OCI-M2 (cell line): ENCODE data around the gene AARSD1.
"Not testable (repeated sequence)": the region's sequence is repeated elsewhere in the genome, so short reads cannot be mapped to it uniquely, and the experiment has no call there.

Experiments used
- DNase-seq: peaks from one replicate; lab custom pipeline; 2025; ENCODE audit not compliant: unreplicated experiment; lab: John Stamatoyannopoulos, UW

Gene AARSD1

GRCh38 chr17:42982266-42982665 is 18.0 kb upstream of the AARSD1 start:
- no peak for DNase-seq

- DNase-seq = no peak
These were observed 16.6 kb upstream of the AARSD1 start for GRCh38 chr17:42980766-42981397.

DNA sequence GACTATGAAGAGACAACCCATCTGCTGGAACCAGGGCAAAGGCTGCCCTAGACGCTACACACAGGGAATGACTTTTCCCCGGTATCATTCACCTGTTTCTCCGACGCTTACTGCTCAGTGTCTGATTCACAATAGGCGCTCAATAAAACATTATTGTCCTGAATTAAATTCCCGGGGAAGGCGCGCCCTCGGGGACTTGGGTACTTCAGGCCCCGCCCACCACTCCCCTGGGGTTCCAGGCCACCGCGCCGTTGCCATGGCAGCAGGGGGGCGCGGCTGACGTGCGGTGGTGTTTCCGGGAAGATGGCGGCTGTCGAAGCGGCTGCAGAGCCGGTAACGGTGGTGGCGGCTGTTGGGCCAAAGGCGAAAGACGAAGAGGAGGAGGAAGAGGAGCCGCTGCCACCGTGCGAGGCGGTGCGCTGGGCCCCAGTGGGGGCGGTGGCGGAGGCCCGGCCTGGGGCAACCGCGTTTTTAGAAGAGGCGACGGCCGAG is 16.1 kb upstream of the AARSD1 start, which contains the start of gene RUNDC1:
Gene RUNDC1, plus strand, starts transcription at position 292 of the 492 bp plus-strand sequence. Its CDS starts 12 bp downstream, at position 304.
- no peak for DNase-seq

- DNase-seq = no peak
These were observed 15.4 kb upstream of the AARSD1 start, which contains the start of gene PTGES3L for GRCh38 chr17:42979511-42980273. PTGES3L (minus strand) TSS chr17:42980080; CDS start chr17:42980053, 27 bp downstream.

GRCh38 chr17:42975701-42976100 is 11.4 kb upstream of the AARSD1 start:
- DNase-seq = not testable (repeated sequence)

DNA sequence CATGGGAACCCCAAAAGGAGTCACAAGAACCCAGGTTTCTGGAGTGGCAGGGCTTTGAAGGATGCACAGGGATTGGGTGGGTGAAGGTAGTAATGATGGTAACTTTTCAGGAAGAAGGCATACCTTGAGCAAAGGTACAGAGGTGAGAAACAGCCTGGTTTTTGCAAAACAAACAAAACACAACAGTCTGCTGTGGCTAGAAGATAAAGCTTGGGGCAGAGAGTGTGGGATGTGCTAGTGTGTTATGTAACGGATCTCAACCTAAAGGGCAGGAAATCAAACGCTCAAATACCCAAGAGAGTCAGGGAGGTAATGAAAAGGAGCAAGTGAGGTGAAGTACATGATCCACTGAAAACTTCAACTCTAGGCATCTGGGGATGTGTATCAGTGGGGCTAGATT is 11.0 kb upstream of the AARSD1 start:
- no peak for DNase-seq

GRCh38 chr17:42973323-42973722 is 9.1 kb upstream of the AARSD1 start:
- DNase-seq = not testable (repeated sequence)

DNA sequence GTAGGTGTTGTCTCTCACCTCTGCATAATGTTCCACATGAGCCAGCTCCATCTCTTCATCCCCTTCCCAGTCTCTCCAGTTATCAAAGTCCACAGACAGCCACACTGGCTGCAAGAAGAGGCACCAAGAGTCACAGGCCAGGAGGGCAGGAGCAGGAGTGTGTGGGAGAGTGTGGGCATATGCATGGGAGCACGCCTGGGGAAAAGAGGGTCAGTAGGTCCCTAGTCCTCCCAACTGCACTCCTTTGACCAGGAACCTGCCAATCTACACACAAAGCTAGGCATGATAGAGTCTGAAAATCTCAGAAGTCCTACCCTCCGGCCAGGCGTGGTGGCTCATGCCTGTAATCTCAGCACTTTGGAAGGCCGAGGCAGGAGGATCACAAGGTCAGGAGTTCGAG is 7.3 kb upstream of the AARSD1 start:
- DNase-seq = no peak

DNA sequence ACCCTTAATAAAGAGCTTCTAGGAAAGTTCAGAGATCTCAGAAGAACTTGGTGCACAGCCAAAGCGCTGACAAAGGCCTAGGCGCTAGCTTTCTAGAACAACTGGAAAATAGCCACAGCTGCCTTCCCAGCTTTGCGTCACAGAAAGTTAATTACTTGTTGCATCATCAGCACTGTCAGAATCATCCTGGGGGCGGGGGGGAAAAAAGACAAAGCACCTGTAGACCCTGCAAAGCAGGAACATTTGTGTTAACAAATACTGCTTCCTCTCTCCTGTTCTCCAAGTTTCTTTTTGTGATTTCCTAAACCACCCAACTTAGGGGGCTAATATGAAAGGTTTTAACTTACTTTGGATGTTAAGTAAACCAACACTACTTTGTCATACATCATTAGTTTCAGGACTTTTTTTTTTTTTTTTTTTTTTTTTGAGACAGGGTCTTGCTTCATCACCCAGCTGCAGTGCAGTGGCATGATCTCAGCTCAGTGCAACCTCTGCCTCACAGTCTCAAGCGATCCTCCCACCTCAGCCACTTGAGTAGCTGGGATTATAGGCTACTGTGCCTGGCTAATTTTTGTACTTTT is 4.8 kb upstream of the AARSD1 start:
- no peak for DNase-seq

GRCh38 chr17:42967925-42968324 is 3.7 kb upstream of the AARSD1 start:
- DNase-seq = no peak

DNA sequence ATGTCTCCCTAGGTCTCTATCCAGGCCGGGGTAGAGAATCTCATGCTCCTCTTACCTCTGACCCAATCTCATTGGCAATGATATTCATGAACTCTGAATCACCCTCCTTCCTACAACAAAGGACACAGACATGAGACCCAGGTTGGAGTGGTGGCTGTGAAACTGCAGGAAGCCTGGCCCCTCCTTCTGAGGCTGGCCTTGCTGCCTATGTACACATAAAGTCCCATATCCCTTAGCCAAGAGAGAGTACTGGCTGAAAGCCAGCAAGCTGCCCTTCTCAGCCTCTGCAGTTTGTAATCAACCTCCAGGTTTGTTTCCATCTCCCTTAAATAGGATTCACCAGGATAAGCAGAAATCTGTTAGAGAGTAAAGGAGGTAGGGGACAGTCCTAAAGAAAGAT is 10.6 kb downstream of the AARSD1 start:
- DNase-seq = no peak

DNA sequence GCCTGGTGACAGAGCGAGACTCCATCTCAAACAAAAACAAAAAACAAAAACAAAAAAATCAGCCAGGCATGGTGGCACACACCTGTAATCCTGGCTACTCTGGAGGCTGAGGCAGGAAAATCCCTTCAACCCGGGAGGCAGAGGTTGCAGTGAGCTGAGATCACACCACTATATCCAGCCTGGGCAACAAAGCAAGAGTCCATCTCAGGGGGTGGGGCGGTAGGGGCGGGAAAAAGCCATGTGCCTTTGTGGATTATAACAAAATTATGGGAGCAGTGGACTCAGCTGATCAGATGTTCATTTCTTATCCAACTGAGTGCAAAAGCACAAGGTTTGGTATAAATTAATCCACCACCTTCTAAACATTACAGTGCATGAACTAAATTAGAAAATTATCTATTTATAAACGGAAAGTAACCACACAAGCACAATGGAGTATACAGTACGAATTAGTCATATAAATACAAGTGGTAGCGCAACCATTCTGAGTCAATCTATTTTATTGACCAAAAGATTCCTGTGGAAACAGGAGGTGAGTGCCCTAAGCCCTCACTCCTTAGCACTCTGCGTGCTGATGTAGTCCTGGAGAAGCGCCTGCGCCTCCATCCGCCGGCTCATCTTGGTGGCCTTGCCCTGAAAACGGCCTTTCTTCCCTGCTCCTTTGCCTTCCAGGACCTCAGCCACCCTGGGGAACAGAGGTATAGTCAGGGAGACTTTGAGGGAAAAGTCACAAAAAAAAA is 14.0 kb downstream of the AARSD1 start:
- DNase-seq = no peak

- no peak for DNase-seq
These were observed 17.4 kb downstream of the AARSD1 start for GRCh38 chr17:42946812-42947211.

DNA sequence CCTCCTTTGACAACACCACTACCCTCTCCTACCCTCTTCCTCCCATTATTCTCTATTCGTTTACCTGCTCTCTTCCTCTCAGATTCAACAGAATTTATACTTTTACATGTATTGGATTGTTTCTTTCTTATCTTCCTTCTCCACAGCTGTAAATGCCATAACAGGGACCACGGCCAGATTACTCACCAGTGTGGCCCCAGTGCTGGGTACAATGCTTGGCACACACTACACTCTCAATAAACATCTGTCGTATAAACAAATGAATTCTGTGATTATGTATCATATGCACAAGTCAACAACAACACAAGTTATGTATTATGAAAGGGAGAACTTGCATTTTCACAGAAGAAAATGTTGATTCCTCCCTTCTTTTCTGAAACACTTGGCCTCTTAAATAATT is 20.0 kb downstream of the AARSD1 start:
- DNase-seq = no peak

DNA sequence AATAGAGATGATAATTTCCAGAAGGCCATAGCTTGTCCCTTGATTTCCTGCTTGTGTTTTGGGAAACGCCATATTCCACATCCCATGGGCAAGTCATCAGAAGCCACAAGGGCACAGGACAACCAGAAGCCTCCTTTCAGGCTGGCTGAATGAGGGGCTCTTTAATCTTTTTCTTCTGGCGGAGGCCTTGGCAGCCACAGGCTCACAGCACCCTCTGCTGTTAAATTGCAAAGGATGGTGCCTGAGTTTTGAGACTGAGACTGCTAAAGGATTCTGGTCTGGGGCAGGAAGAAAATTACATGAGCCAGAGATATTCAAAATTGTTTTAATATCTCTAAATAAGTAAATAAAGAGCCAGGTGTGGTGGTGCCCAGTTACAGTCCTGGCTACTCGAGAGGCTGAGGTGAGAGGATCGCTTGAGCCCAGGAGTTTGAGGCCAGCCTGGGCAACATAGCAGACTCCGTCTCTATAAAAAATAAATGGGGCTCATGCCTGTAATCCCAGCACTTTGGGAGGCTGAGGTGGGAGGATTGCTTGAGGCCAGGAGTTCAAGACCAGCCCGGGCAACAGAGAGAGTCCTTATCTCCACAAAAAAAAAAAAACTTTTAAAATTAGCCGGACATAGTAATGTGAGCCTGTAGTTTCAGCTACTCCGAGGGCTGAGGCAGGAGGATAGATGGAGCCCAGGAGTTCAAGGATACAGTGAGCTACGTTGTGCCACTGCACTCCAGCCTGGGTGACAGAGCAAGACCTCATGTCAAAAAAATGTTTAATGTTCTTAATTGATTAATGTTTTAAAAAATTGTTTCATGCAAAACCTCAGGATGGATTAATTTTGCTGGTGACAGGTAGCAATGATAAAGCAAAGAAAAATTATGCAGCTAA is 26.3 kb downstream of the AARSD1 start:
- DNase-seq = no peak

DNA sequence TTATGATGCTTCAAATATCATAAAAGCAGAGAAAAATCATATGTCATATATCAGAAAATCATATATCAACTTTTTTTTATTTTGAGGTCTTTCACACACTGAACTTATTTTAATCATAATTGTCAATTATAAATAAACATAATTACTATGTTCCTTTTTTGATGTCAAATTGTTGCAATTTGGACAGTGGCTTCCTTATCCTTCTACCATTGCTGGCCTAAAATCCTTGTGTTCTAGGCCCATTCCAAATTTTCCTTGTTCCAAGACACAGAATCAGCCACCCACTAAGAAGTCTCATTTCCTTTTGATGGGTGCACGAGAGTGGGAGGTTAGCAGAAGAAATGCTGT is 34.8 kb downstream of the AARSD1 start:
- no peak for DNase-seq

DNA sequence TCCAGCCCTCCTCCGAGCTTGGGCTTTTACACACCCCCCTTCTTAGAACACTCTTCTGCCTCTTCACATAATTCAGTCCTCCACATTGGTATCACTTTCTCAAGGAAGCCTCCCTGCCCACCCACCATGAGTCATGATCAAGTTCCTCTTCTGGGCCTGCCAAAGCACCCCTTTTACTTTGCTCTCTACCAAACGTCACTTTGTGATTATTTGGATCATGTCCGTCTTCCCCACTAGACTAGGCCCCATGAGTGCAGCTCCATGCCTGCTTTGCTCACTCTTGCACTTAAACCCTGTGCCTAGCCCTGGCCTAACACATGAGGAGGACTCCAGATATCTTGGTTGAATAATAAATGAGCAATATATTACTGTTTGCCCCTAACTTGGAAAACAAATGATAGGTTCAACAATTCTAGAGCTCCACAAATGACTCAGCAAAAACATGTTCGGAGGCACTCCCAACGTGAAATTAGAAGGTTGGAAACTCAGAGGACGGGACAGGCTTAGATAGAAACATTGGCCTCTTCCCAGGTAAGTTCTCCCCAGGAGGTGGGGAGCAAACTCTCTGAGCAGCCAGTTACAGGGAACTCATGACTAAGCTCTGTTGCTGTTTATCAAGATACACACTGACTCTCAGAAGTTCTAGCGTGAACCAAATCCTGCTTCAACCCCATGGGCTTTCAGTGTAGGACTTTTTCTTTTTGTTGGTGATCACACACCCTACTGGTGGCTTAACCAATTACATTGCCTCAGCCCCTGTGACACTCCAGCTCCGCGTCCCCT is 35.3 kb downstream of the AARSD1 start:
- DNase-seq = peak; percentile 40

GRCh38 chr17:42924891-42925290 is 39.4 kb downstream of the AARSD1 start:
- DNase-seq = no peak

DNA sequence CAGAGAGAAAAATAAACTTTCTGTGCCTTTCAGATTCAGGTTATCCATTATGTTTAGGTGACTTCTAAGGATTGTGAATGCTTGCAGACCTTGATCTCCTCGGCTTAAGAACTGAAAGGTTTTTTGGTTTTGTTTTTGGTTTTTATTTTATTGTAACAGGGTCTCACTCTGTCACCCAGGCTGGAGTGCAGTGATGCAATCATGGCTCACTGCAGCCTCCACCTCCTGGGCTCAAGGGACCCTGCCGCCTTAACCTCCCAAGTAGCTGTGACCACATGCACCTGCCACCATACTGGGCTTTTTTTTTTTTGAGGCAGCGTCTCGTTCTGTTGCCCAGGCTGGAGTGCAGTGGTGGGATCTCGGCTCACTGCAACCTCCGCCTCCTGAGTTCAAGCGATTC is 40.8 kb downstream of the AARSD1 start:
- not testable (repeated sequence) for DNase-seq

- DNase-seq = no peak
These were observed 42.0 kb downstream of the AARSD1 start for GRCh38 chr17:42922294-42922693.
